GM18519 (cell line): Measurements from ENCODE around the gene TGFBR3.
A peak's percentile ranks its signal among the peaks of the same experiment; 100 is the strongest.

Source experiments
- ATAC-seq: cut with Tn5 transposase; IDR thresholded peaks from one replicate; pipeline ENCODE4 v1.9.1; 2021; ENCODE audit warnings: mild to moderate bottlenecking, moderate library complexity; ENCODE audit not compliant: unreplicated experiment, low FRiP score

The TGFBR3 gene

DNA sequence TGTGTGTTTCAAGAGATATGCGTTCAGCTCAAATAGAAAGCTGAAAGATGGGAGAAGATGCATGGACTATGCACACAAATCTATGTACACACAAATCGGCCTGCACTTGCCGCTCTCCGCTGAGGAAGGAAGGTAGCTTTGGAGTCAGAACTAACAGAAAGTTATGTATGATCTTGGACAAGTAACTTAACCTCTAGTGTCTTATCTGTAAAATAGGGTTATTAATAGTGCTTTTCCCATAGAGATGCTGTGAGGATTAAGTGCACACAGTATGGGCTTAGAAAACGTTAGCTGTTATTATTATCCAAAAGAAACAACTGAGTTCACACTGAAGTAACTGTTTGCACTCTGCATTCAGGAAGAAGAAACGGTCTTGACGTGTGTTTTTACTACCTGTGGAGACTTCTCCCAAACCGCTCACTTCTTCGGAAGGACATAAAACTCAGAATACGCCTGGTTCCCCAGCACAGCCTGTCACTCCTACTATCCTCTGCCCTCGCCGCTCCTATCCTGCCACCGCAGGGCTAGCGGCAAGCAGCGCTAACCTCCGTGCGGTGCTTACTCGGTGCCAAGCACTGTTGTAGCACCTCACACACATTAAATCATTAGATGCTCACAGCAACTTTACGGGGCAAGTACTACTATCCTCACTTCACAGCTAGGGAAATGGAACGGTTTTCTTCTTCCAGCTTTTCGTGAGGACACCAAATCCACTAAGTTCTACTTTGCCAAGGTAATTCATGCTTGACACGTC, 1.3 kb downstream of the TGFBR3 start:
- no peak for ATAC-seq

- no peak for ATAC-seq
Observed at GRCh38 chr1:91883470-91883869, 2.5 kb downstream of the TGFBR3 start.

GRCh38 chr1:91881280-91881679, 4.7 kb downstream of the TGFBR3 start:
- no peak for ATAC-seq

GRCh38 chr1:91879733-91880132, 6.2 kb downstream of the TGFBR3 start:
- ATAC-seq = no peak

DNA sequence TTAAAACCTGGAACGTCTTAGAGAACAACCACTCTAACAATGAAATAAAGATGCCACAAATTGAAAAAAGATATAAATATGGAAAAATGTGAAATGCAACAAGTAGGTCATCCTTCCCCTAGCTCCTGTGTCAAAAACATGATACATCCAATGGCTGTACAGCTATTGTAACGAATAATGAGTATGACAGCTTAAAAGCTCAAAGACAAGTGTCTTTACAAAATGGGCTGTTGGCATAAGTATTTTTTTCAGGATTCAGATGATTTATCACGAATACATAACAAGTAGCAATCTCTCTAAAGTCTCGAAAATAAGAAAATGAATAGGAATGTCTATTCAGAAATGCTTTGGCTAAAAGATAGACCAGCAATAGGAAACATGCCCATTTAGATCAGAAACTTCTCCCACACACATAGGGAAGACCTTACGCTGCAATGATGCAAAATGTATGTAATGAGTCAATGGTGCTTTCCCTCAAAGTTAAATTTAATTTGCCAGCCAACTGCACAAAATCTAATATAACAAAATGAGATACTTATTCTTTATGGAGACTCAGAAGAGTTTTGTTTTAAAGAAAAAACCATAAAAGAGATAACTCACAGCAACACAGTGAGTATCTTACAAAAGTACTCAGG, 8.3 kb downstream of the TGFBR3 start:
- peak; percentile 38 for ATAC-seq

DNA sequence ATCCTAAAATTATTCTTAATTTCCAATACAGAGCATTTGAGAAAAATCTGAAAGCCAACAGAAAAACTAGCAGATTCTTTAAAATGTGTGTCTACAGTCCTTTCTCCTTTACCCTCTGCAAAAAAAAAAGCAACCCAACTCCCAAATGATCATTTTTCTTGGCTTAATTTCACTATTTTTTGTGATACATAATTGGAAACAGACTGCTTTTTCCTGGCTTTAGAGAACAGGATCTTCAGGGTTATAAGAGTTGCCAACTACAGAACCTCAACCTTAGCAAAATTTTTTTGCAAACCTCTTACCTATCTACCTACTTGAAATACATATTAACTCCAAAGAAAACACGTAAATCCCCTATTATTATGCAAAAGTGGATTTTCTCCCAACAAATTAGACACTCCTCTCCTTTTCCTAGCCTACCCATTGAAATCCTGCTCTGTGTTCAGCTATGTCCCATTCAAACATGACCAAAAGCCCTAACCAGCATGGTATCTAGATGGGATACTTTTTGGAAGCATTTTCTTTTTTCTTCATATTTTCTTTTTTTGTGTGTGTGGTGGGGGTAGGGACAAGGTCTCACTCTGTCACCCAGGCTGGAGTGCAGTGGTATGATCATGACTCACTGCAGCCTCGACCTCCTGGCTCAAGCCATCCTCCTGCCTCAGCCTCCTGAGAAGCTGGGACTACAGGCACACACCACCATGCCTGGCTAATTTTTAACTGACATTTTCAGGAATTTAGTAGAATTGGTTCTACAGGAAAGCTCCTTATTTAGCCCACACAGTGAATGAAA, 9.0 kb downstream of the TGFBR3 start:
- ATAC-seq = no peak

DNA sequence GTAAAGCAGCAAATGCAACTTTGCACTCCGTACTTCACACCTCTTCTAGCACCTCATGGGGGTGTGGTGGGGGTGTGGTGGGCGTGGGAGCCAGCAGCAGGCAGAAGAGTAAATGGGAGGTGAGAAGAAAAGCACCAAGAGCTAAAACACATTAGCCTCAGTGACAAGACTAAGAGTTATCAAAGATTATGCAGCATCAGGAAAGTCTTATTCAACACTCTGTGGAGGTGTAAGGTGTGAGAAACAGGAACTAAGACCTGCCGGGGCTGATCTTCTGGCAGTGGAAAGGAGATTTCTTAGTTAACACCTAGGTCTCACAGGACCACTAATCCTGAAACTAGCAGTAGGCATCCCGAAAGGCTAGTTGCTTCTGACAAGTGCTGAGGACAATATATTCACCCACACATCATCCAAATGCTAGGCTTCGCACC, 9.9 kb downstream of the TGFBR3 start:
- peak; percentile 91 for ATAC-seq

- ATAC-seq = no peak
Observed at GRCh38 chr1:91874167-91874566, 11.8 kb downstream of the TGFBR3 start.

DNA sequence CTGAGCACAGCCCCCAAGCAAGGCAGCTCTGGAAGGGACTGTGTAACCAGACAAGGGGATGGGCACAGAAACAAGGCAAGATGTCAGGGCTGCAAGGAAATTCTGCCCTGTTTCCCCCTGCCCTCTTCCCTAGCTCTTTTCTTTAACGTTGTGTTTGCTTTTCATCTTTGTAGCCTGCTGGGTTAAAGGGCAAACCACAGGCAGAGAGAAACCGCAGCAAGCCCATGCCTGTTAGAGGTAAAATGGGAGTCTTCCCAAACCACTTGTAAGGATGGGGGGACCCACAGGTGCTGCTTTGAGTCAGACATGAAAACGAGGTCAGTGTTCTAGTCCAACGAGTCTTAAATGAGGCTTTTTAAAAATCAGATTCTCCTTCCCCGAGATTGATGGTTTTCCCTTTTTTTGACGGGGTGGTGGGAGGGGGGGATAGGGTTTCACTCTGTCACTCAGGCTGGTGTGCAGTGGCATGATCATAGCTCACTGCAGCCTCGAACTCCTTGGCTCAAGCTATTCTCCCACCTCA, 13.3 kb downstream of the TGFBR3 start:
- no peak for ATAC-seq

DNA sequence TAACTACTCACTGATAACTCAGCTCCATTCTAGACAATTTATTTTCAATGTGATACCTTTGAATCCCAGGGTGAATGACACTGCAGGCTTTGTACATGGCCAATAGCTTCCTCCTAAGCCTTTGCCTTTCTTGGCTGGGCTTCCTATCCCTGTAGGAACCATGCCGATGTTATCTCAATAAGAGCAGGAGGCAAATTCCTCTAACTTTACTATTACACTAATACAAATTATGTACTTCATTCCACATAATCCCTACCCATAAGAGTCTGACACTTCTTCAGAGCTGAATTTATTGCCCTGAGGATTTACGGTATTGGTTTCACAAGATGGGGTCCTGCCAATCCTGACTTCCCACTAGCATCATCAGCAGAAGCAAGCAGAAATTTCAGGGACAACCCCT, 14.0 kb downstream of the TGFBR3 start:
- no peak for ATAC-seq

GRCh38 chr1:91870322-91870721, 15.6 kb downstream of the TGFBR3 start:
- no peak for ATAC-seq

- ATAC-seq = no peak
Observed at GRCh38 chr1:91866425-91866824, 19.5 kb downstream of the TGFBR3 start.

- no peak for ATAC-seq
Observed at GRCh38 chr1:91864017-91864700, 21.8 kb downstream of the TGFBR3 start.

- no peak for ATAC-seq
Observed at GRCh38 chr1:91863498-91863897, 22.5 kb downstream of the TGFBR3 start.

- ATAC-seq = no peak
Observed at GRCh38 chr1:91862120-91862519, 23.8 kb downstream of the TGFBR3 start.

DNA sequence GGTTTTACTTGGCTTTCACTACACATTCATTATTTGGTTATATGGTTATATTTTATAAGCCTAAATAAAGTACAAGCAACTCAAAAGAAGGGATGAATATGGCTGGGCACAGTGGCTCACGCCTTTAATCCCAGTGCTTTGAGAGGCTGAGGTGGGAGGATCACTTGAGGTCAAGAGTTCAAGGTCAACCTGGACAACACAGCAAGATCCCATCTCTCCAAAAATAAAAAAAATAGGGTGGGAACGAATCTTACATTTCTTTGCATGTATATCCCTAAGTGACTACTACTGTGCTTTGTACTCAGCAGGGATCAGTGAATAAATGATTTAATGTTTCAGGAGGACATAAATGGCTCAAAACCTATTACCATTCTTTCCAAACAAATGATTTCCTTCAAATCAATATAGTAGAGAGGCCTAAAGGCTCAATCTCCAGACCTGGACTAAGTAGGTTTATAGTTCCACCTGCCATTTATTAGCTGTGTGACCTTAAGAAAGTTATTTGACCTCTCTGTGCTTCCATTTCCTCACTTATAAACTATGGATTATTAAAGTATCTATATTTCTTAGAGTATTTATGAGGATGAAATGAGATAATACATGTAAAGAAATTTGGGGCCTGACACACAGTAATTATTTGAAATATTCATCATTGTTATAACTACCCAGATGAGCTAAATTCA, 28.3 kb downstream of the TGFBR3 start:
- no peak for ATAC-seq

DNA sequence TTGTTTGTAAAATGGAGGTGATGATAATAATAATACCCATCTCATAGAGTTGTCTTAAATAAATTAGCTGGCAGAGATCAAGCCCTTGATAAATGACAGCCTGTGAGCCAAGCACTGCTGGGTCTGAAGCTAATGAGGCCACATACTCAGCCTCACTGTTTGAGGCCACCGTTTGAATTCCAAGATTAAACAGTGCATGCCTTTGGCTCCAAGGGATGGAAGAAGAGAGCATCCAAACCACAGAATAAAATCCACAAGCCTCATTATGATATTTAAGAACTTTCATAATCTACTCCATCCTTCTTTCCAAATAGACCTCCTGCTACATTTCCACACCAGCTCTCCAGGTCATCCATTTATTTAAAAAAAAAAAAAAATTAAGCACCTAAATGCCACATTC, 29.0 kb downstream of the TGFBR3 start:
- ATAC-seq = no peak

- no peak for ATAC-seq
Observed at GRCh38 chr1:91854852-91855534, 31.0 kb downstream of the TGFBR3 start.

- no peak for ATAC-seq
Observed at GRCh38 chr1:91853397-91853796, 32.6 kb downstream of the TGFBR3 start.
